ENCODE measurements around the gene FBXO33.

FBXO33 gene

DNA sequence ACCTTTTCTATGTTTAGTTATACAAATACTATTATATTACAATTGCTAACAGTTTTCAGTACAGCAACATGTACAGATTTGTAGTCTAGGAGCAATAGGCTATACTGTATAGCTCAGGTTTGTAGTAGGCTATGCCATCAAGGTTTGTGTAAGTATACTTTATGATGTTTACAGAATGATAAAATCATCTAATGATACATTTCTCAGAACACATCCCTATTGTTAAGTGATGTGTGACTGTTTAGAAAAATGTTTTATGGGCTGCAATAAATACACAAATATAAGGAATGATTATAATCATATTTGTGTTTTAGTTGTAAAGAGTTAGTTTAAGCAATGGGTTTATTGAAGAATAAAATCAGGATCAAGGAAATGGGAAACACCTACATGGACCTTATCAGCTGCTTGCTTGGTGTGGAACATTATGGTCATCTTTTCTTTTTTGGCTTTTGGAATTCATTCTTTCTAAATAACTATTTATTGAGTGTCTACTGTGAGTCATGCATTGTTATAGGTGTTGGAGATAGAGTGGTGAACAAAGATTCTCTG lies 24.5 kb upstream of the FBXO33 start:
- H3K4me3 ChIP-seq (ENCODE audit: low read depth, low read length), result no peak overlapping the region
- DNase-seq (ENCODE audit: low read depth), result no peak
- TF ChIP-seq POLR2A (IDR thresholded peaks at IDR 0.05; ENCODE audit: extremely low read depth, insufficient read length) (no peak), MYC (IDR thresholded peaks at IDR 0.05; ENCODE audit: low read depth, low read length) (no peak)
- TF ChIP-seq, protein P1, sequence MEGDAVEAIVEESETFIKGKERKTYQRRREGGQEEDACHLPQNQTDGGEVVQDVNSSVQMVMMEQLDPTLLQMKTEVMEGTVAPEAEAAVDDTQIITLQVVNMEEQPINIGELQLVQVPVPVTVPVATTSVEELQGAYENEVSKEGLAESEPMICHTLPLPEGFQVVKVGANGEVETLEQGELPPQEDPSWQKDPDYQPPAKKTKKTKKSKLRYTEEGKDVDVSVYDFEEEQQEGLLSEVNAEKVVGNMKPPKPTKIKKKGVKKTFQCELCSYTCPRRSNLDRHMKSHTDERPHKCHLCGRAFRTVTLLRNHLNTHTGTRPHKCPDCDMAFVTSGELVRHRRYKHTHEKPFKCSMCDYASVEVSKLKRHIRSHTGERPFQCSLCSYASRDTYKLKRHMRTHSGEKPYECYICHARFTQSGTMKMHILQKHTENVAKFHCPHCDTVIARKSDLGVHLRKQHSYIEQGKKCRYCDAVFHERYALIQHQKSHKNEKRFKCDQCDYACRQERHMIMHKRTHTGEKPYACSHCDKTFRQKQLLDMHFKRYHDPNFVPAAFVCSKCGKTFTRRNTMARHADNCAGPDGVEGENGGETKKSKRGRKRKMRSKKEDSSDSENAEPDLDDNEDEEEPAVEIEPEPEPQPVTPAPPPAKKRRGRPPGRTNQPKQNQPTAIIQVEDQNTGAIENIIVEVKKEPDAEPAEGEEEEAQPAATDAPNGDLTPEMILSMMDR (IDR thresholded peaks at IDR 0.05; ENCODE audit: low read depth, low read length), result no peak
- TF ChIP-seq, protein P2, sequence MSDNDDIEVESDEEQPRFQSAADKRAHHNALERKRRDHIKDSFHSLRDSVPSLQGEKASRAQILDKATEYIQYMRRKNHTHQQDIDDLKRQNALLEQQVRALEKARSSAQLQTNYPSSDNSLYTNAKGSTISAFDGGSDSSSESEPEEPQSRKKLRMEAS (IDR thresholded peaks at IDR 0.05; ENCODE audit: low read depth, low read length), result no peak

DNA sequence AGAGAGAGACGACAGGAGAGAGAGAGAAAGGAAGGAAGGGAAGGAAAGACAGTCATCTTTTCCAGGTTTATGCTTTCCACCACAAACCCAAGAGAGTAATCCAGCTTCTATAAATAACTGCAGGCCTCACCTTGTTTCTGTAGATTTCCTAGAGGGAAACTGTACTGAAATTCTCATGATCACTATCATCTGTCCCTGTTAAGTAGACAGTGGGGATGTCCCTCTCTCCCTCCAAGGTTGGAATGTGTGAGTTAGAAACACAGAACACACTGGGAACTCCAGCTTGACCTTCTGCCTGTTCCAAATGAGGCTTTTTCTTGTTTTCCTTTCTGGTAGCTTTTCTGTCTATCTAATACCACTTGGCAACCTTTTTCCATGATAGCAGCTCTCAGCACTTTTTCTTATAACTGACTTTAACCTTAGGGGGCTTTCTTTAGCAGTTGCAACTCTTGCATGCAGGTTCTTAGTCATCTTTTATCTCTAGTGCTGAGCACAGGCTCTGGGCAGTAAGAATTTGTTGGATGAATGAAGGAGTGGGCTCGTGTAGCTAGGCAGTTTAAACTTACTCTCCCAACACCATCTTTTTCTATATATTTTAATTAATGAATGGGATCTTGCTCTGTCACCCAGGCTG lies 22.8 kb upstream of the FBXO33 start:
- TF ChIP-seq, protein P2 (IDR thresholded peaks at IDR 0.05; ENCODE audit: low read depth, low read length), result no peak
- TF ChIP-seq, protein P1 (IDR thresholded peaks at IDR 0.05; ENCODE audit: low read depth, low read length), result no peak
- TF ChIP-seq POLR2A (IDR thresholded peaks at IDR 0.05; ENCODE audit: extremely low read depth, insufficient read length) (no peak), MYC (IDR thresholded peaks at IDR 0.05; ENCODE audit: low read depth, low read length) (no peak)
- no peak for DNase-seq (ENCODE audit: low read depth)

DNA sequence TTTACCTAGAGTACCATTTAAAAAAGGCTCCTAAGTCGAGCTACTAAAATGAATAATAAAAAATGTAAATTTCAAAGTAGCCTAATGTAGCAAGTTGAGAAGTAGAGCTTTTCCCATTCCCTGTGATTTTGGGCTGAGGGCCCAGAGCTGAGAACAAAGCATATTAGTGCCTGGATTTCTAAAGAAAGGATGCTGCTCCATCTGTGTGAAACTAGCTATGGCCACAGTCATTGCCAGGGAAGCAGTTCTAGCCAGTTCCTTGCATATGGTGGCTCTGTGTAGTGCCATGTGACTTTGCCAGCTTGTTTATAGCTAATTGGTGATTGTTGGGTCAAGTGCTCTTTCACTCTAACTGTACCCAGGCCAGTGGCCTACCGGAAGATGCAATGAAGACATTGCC lies 20.4 kb upstream of the FBXO33 start:
- no peak for DNase-seq (ENCODE audit: low read depth)
- TF ChIP-seq POLR2A (IDR thresholded peaks at IDR 0.05; ENCODE audit: extremely low read depth, insufficient read length), result no peak
- TF ChIP-seq, protein P2 (IDR thresholded peaks at IDR 0.05; ENCODE audit: low read depth, low read length), result no peak
- TF ChIP-seq MYC (IDR thresholded peaks at IDR 0.05; ENCODE audit: low read depth, low read length), result no peak
- TF ChIP-seq, protein P1 (IDR thresholded peaks at IDR 0.05; ENCODE audit: low read depth, low read length), result no peak
- H3K4me3 ChIP-seq (ENCODE audit: low read depth, low read length), result no peak overlapping the region

More for the DNA sequence above, 22.8 kb upstream of the FBXO33 start:
- no peak overlapping the region for H3K4me3 ChIP-seq (ENCODE audit: low read depth, low read length)

DNA sequence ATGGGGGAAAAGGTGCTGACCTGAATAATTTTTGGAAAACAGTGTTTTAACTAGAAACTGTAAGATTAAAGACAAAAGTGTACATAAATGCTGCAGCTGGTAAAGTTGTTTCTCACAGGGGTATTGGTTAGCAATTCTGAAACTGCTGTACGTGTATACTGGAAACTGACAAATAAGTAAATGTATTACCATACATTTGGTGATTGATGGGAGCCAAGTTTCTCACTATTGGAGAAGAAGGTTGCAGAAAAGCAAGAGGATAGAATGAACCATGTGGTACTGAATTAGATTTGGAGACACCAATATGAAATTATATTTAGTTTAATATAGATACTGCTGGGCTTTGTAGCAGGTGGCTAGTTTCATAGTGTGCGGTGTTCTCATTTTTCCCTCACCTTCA lies 19.6 kb upstream of the FBXO33 start:
- DNase-seq (ENCODE audit: low read depth), result no peak
- H3K4me3 ChIP-seq (ENCODE audit: low read depth, low read length), result no peak overlapping the region
- TF ChIP-seq, protein P1 (IDR thresholded peaks at IDR 0.05; ENCODE audit: low read depth, low read length), result no peak
- TF ChIP-seq POLR2A (IDR thresholded peaks at IDR 0.05; ENCODE audit: extremely low read depth, insufficient read length), result no peak
- TF ChIP-seq, protein P2 (IDR thresholded peaks at IDR 0.05; ENCODE audit: low read depth, low read length), result no peak
- TF ChIP-seq MYC (IDR thresholded peaks at IDR 0.05; ENCODE audit: low read depth, low read length), result no peak

DNA sequence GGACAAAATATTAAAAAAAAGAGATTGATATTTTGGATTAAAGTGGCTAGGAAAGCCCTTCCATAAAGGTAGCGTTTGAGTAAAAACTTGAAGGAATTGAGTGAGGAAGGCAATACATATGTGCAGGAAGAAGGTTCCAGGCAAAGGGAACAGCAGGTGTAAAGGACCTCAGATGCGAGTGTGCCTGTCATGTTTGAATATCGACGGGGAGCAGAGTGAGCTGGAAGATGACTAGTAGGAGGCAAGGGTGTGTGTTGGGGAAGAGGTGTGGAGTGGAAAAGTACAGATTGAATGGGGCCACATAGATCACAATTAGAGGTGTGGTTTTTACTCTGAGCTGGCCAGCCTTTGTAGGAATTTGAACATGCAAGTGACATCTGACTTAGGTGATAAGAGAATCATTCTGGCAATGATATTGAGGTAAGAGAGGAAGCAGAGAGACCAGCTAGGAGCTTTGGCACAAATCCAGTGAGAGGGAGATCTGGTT lies 15.0 kb upstream of the FBXO33 start:
- TF ChIP-seq, protein P1 (IDR thresholded peaks at IDR 0.05; ENCODE audit: low read depth, low read length), result no peak
- TF ChIP-seq MYC (IDR thresholded peaks at IDR 0.05; ENCODE audit: low read depth, low read length), result no peak
- no peak for TF ChIP-seq POLR2A (IDR thresholded peaks at IDR 0.05; ENCODE audit: extremely low read depth, insufficient read length)
- TF ChIP-seq, protein P2 (IDR thresholded peaks at IDR 0.05; ENCODE audit: low read depth, low read length), result no peak
- DNase-seq (ENCODE audit: low read depth), result no peak
- H3K4me3 ChIP-seq (ENCODE audit: low read depth, low read length), result no peak overlapping the region
